Stimulated activated CD8-positive, alpha-beta memory T cell treated with anti-CD3 and anti-CD28 coated beads, Interleukin-2, amount 100 ng/mL, for 1 hour (primary cell): ENCODE measurements around the gene CTSC.
A peak's percentile ranks its signal among the peaks of the same experiment; 100 is the strongest.
"Not testable (repeated sequence)": the region's sequence is repeated elsewhere in the genome, so short reads cannot be mapped to it uniquely, and the experiment has no call there.

Experiments
- DNase-seq, 2 donors: peaks; one replicate each; pipeline ENCODE4 v3.0.0-alpha.2; 2020; ENCODE audit warnings: low read depth in 2 of 2

Gene CTSC

DNA sequence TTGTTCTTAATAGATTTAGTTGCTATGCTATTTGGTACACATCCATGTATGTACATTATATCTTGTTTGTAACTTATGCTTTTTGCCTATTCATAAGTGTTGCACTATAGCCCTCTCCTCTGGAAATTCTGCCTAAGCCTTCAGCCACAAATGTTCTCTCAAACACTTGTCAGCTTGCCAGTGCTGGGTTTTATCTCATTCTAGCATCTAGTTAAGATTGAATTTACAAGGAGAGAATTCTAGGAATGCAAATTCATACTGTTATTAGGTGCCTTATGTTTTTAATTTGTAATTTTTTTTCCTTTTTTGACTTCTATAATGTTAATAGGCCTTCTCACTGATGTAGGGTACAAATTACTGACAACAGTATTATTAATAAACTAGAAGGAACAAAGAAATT is 14.6 kb upstream of the CTSC start:
- no peak for DNase-seq

DNA sequence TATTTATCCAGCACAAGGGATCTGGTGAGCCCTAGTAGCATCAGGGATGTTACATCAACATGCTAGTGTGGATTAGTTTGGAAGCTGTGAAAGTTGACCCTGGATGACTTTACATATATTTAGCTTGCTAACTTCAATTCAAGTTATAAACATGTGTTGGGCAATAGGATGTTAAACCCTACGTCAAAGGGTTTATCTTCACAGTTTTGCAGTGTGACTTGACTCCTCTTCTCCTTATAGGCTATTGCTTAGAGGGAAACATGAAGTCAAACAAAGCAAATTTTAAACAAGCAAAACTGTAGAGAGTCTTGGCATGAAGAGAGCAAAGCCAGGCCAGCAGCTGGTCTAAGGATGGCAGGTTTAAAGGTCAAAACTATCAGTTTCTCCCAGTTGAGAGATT is 11.3 kb upstream of the CTSC start:
- no peak for DNase-seq

- no peak for DNase-seq
These were observed 8.4 kb upstream of the CTSC start for GRCh38 chr11:88345949-88346348.

DNA sequence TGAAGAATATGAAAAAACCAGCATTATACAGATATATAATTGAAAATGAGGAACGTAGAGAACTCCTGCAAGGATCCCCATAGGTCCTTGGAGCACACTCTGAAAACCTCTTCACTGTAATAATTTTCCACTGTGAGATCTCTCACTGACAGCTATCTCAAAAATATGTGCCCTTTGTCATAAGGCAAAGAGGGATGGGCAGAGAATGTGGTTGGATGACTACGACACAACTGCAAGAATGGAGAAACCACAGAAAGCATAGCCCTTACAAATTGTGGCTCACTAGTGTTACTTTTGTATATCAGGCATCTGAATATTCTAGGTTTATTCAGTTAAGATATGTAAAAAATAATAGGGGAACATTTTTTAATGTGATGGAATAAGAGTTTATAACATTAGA is 7.9 kb upstream of the CTSC start:
- DNase-seq = no peak

- no peak for DNase-seq
These were observed 7.3 kb upstream of the CTSC start for GRCh38 chr11:88344869-88345268.

DNA sequence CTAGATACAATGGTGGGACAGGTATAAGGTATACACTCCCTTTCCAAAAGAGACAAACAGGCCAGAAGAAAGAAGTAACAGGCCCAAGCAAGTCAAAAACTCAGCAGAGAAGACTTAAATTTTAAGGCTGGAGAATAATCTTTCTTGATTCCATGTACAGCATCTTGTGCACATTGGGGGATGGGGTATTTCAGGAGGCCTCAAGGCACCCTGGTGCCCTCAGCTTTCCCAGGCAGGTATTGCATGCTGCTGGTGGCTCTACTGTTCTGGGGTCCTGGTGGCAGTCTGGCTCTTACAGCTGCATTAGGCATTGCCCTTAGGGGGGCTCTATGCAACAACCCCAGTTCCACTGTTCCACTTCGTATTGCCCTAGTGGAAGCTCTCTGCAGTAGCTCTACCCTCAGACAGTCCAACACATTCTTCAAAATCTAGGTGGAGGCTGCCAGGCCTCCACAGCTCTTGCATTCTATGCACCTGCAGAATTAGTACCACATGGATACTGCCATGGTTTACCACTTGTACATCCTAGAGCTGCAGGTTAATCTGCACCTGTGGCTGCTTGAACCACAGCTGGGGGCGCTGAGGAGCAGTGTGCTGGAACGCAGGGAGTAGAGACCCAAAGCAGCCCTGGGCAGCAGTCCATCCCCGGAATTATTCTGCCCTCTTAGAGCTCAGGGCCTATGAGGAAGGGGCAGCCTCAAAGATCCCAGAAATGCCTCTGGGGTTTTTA is 4.2 kb upstream of the CTSC start:
- no peak for DNase-seq

DNA sequence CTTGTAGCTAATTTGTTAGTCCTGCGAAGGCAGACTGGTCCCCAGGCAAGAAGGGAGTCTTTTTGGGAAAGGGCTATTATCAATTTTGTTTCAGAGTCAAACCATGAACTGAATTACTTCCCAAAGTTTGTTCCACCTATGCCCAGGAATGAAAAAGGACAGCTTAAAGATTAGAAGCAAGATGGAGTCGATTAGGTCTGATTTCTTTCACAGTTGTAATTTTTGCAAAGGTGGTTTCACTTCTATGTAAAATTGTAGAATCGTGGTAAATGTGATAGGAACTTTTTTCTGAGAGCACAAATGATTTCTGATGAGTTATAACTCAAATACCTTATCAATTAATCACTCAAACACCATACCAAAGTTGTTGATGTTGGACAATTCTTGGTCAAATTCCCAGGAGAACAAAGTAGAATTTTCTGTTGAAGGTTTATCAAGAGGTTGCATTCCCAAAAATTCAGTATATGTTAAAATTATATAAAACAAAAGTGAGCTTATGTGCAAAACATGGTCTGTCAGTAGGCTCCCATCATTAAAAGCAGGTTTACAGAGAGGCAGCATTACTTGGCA is 2.9 kb upstream of the CTSC start:
- DNase-seq = no peak

DNA sequence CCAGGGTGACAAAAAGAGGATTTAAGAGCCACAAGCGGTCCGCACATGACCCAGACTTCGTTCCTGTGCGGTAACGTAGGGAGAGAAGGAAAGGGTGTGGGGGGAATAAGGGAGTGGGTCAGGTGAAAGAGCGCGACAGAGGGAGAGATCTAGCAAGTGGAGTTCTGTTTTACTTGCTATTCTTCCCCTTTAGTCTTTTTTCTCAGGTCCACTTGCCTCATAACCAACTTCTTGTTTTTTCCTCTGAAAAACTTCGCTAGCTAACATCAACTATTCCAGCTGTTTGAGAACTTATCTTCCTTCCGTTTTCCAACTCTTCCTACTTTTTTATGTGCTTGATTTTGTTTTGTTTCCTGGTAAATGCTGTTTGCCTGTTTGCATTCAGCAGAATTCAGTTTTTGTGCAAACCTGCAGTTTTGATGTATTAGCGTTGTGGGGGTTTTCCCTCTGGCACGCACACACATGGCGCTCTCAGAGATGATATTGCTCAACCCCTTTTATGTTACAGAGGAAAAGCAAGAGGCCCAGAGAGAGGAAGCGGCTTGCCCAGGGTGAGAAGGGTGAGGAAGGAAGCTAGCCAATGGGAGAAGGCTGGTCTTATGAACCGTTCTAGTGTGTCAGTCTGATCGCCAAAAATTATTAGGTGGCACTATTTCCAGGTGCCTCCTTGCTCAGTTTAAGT is 592 bp upstream of the CTSC start:
- peak in 1 of 2 donors; percentile 17 for DNase-seq

DNA sequence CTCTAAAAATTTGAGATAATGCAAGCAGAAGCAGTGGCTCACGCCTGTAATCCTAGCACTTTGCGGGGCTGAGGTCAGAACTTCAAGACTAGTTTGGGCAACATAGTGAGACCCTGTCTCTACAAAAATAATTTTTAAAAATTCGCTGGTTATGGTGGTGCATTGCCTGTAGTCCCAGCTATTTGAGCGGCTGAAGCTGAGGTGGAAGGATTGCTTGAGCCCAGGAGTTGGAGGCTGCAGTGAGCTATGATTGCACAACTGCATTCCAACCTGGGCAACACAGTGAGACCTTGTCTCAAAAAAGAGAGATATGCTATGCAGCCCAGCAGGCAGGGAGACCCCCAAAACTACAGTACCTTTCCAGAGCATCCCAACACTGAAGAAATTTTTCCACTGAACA is 2.3 kb downstream of the CTSC start:
- no peak for DNase-seq

DNA sequence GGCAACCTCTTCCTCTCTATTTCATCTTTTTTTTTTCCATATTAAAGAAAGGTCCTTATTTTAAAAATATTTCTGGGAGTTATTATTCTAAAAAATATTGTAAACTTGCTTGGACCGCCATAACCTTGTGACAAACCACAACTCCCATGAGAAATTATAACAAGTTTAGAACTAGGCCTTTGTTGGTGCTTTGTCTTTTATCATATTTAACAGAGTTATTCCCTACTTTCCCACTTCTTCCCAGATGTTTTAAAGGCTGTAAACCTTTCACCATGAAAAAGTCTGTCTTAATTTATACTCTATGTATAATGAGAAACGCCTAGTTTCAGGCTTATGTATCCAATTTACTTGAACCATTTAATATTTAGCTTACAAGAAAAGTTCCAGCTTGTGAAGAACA is 3.7 kb downstream of the CTSC start:
- no peak for DNase-seq

- DNase-seq = no peak
These were observed 4.7 kb downstream of the CTSC start for GRCh38 chr11:88332851-88333250.

DNA sequence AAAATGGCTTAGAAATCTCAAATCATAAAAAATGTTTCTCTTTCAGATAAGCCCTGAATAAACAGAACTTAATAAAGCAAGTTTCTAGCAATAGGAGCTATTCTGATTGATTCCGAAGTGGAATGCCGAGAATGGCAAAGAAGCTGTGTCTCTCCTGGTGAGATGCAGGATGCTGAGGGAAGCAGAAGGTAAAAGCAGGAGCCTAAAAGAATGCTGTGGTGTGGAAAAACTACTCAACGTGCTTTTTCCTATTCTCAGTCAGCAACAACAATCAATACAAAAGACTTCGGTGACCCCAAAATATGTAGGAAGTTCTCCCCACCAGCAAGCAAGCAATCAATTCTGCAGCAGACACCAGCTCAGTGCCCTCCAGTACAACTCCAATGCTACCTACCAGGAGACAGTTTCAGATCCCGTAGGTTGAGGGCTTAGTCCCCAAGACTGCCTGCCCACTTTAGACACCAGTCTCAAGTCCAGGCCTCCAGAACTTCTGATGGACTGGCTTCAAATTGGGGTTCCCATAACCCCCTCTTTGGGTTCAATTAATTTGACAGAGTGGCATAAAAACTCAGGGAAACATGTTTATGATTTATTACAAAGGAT is 6.6 kb downstream of the CTSC start:
- DNase-seq = no peak

DNA sequence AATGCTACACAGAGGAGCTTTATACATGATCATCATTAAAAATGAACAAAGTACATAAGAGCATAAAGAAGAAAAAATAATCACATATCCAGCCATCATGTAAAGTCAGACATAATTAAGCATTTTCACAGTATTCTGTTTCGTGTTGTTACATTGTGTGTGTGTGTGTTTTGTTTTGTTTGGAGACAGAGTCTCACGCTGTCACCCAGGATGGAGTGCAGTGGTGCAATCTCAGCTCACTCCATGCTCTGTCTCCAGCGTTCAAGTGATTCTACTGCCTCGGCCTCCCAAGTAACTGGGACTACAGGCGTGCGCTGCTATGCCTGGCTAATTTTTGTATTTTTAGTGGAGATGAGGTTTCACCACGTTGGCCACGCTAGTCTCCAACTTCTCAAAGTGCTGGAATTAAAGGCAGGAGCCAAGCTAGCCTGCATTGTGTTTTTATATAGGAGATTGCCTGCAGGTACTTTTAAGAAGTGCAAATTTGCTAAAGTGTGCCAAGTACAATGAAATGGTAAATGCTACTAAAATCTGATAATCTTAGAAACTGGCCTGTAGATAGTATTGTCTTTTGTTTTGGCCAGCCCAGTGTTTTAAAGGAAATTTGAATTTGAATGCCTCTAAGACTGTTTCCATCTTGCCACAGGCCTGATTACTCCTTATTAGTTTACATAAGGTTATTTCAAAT is 7.8 kb downstream of the CTSC start:
- no peak for DNase-seq

- DNase-seq = no peak
These were observed 9.9 kb downstream of the CTSC start for GRCh38 chr11:88327462-88328143.

- no peak for DNase-seq
These were observed 10.5 kb downstream of the CTSC start for GRCh38 chr11:88327061-88327460.

DNA sequence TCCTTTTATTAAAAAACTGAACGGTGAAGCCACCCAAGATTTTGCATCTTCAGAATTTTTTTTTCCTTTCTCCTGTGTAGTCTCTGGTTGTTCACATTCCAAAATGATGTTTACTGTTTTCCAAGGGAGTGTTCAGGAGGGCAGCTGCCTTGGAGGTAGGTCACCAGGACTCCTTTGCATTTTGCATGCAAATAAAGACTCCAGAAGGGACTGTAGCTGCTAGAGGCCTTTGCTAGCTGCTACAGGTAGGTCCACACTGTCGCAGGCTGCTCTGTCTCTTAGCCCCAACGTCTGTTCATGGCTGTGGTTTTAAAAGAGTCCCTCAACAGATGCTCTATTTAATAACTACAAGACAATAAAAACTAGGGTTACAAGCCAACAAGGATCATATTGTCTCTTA is 11.4 kb downstream of the CTSC start:
- DNase-seq = no peak

DNA sequence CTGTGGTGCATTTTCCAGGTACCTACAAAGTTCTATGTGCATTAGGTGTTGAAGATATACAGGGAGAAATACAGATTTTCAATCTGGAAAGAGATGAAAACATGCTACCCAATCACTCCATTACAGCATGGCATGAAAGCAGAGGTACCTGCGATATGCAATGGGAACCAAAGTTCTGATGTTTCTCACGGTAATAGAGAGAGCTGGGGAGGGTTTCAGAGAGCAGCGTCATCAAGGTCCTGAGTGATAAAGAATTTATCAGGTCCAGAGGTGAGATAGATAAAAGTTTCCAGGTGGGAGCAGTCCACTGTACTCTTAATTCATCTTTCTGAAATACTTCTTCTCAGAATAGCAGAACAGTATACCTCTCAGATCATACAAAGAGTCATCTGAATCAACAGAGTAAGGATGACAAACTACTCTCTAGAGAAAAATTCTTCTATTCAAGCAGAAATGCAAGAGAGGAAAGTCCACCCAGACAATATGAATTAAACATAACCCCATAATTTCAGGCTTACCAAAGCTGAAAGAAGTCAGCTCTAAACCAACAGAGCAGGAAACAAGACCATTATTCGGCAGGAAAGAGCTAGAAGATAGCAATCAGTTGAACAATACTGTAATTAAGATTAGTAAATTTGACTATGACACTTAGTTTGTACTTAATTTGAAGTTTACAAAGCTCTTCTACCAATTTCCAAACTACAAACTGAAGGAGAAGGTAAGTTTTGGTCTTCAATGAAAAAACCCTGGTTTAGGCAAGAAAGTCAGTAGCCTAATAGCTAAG is 12.8 kb downstream of the CTSC start:
- no peak for DNase-seq

- DNase-seq = not testable (repeated sequence)
These were observed 14.7 kb downstream of the CTSC start for GRCh38 chr11:88322881-88323280.

DNA sequence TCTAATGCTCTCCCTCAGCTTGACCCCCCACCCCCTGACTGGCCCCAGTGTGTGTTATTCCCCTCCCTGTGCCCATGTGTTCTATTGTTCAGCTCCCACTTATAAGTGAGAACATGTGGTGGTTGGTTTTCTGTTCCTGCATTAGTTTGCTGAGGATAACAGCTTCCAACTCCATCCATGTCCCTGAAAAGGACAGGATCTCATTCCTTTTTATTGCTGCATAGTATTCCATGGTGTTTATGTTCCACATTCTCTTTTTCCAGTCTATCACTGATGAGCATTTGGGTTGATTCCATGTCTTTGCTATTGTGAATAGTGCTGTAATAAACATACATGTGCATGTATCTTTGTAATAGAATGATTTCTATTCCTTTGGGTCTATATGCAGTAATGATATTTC is 16.1 kb downstream of the CTSC start:
- DNase-seq = not testable (repeated sequence)

DNA sequence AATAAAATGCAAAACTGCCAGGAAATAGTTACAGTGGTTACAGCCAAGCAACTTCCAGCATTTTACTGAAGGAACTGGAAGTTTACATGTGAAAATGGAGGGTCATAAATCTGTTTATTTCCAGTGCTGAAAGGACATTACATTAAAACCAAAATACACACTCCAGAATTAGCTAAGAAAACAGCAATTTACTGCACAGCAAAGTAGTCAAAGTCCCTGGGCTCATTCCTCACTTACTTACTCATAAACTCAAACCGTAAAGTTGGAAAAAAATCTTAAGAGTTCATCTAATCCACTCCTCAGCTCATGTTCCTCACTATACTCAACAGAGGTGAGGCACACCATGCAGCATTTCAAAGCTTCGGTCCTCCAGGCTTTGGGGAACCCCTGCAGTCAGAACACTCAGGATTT is 17.4 kb downstream of the CTSC start:
- DNase-seq = no peak

- DNase-seq = no peak
These were observed 19.5 kb downstream of the CTSC start for GRCh38 chr11:88318017-88318416.
